Measurements from ENCODE around the gene RAB8B. TPM values are rescaled to one million over a fixed set of nuclear protein-coding genes. Genes with fewer than 3 reads are reported as not detected.

Gene RAB8B
- total and polyA plus RNA-seq, 9 of the 15 experiments (the other 6 are each of a cell fraction or from before 2014, with no cell fraction given), result 7.8 to 32.1 (median 24.2) TPM

- TF ChIP-seq ZNF347 (CRISPR knock-in tag; IDR thresholded peaks at IDR 0.05; ENCODE audit: low read depth) (peak; percentile 62; the same call in 1 of the 2 replicates), MTA1 (IDR thresholded peaks at IDR 0.05; ENCODE audit: borderline replicate concordance) (no peak), TBP (optimal IDR thresholded peaks at IDR 0.05; ENCODE audit: low read depth, low read length) (no peak), ZKSCAN1 (IDR thresholded peaks at IDR 0.05; ENCODE audit: low read depth, low read length) (no peak), TEAD1 (CRISPR knock-in tag; IDR thresholded peaks at IDR 0.05) (peak in 1 of 2 experiments; percentile 98; a peak in 2 of 4 replicates), HEY1 (CRISPR knock-in tag; IDR thresholded peaks at IDR 0.05; ENCODE audit: borderline replicate concordance) (no peak), ZBED1 (IDR thresholded peaks at IDR 0.05) (no peak), SAP30 (IDR thresholded peaks at IDR 0.05; ENCODE audit: borderline replicate concordance, insufficient read depth, low read depth, low read length, poor library complexity, severe bottlenecking) (no peak), THAP7 (CRISPR knock-in tag; IDR thresholded peaks at IDR 0.05) (0 out of 2 replicates have a peak, but pooled peaks have one; percentile 60), ZNF586 (CRISPR knock-in tag; conservative IDR thresholded peaks at IDR 0.05) (peak; percentile 88), MAFF (IDR thresholded peaks at IDR 0.05; ENCODE audit: low read length) (no peak), ZNF668 (CRISPR knock-in tag; IDR thresholded peaks at IDR 0.05) (peak; percentile 98), ETV6 (IDR thresholded peaks at IDR 0.05; ENCODE audit: borderline replicate concordance in 1 of 2, low read depth in 2 of 2, low read length in 1 of 2) (no peak), ETV6 (CRISPR knock-in tag; IDR thresholded peaks at IDR 0.05; ENCODE audit: borderline replicate concordance) (no peak), RERE (CRISPR knock-in tag; IDR thresholded peaks at IDR 0.05; ENCODE audit: borderline replicate concordance) (no peak), NR0B1 (IDR thresholded peaks at IDR 0.05; ENCODE audit: partially characterized antibody) (no peak), E2F1 (CRISPR knock-in tag; IDR thresholded peaks at IDR 0.05) (no peak), NFE2L1 (tag; IDR thresholded peaks at IDR 0.05; ENCODE audit: borderline replicate concordance, low read depth) (peak; percentile 88), ZNF707 (CRISPR knock-in tag; conservative IDR thresholded peaks at IDR 0.05) (peak; percentile 61; the same call in 1 of the 2 replicates), ZNF76 (CRISPR knock-in tag; IDR thresholded peaks at IDR 0.05; ENCODE audit: borderline replicate concordance) (peak; percentile 97)
These were observed 37.6 kb downstream of the RAB8B start (continued) for GRCh38 chr15:63226966-63227401.
